ENCODE results near the gene TEPSIN.

DNA sequence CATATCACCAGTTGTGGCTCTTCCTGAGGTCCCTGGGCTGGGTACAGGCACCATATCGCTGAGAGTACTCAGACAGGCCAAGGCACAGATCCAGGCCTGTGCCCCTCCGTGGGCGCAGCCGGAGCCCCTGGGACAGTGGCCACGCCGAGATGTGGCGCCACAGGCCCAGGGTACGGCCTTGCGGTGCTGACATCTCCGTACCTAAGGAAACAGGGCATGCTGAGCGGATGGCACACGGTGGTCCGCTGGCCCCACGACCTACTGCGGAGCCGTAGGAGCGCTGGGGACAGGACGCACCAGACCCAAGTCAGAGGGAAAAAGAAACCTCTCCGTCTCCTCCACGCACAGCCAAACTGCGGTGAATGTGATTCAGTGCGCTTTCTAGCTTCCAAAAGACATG lies 26.7 kb upstream of the TEPSIN start:
- TF ChIP-seq, protein P1, sequence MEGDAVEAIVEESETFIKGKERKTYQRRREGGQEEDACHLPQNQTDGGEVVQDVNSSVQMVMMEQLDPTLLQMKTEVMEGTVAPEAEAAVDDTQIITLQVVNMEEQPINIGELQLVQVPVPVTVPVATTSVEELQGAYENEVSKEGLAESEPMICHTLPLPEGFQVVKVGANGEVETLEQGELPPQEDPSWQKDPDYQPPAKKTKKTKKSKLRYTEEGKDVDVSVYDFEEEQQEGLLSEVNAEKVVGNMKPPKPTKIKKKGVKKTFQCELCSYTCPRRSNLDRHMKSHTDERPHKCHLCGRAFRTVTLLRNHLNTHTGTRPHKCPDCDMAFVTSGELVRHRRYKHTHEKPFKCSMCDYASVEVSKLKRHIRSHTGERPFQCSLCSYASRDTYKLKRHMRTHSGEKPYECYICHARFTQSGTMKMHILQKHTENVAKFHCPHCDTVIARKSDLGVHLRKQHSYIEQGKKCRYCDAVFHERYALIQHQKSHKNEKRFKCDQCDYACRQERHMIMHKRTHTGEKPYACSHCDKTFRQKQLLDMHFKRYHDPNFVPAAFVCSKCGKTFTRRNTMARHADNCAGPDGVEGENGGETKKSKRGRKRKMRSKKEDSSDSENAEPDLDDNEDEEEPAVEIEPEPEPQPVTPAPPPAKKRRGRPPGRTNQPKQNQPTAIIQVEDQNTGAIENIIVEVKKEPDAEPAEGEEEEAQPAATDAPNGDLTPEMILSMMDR (conservative IDR thresholded peaks at IDR 0.05): no peak
- TF ChIP-seq ZFX (IDR thresholded peaks at IDR 0.05): no peak

Data from C4-2B (cell line).